Suprapubic skin (tissue), 4 donors: ENCODE results near the gene BOD1L2.

ENCODE experiments used
- CTCF ChIP-seq, 2 donors: fragments of 200-600 bp in 1 of 2; fragments of 450-650 bp in 1 of 2; sonication (generic) in 1 of 2; IDR thresholded peaks; one replicate each; pipeline ENCODE4 v1.5.1; 2016 to 2019; ENCODE audit warnings: antibody characterized with exemption in 2 of 2, mild to moderate bottlenecking in 1 of 2, moderate library complexity in 1 of 2
- POLR2A ChIP-seq, 2 donors: fragments of 450-650 bp; IDR thresholded peaks; one replicate each; pipeline ENCODE4 v1.6.1; 2017; ENCODE audit warnings: antibody characterized with exemption in 2 of 2, mild to moderate bottlenecking in 2 of 2, moderate library complexity in 2 of 2
- POLR2AphosphoS5 ChIP-seq, 3 donors: sonication (generic); formaldehyde crosslinking; IDR thresholded peaks; one replicate each; pipeline ENCODE4 v1.6.1; 2017; ENCODE audit warnings: antibody characterized with exemption in 3 of 3

- TF ChIP-seq POLR2AphosphoS5 (IDR thresholded peaks at IDR 0.05) (no peak), POLR2A (IDR thresholded peaks at IDR 0.05) (no peak), CTCF (IDR thresholded peaks at IDR 0.05) (no peak)
Observed at GRCh38 chr18:57116598-57117132, 30.2 kb upstream of the BOD1L2 start.
